ENCODE results near the gene ARHGEF9.

ARHGEF9 gene

GRCh38 chrX:63686878-63687714 lies 97.9 kb downstream of the ARHGEF9 start:
- no peaks in the 10 kb centered on the region for H3K4me1 ChIP-seq (ENCODE audit: low read length)
- H2AFZ ChIP-seq (ENCODE audit: low read depth, low read length), result no peak overlapping the region
- no peaks in the 10 kb centered on the region for H4K20me1 ChIP-seq (ENCODE audit: insufficient read depth, low read length)
- H3K9ac ChIP-seq (ENCODE audit: low read length), result no peak overlapping the region
- H3K4me2 ChIP-seq (ENCODE audit: low read length), result no peak overlapping the region
- TF ChIP-seq CTCF (IDR thresholded peaks at IDR 0.05; ENCODE audit: low read depth, low read length) (peak; percentile 58), EZH2phosphoT487 (IDR thresholded peaks at IDR 0.05; ENCODE audit: low read depth) (no peak)
- H3K4me3 ChIP-seq (ENCODE audit: low read length), result no peak overlapping the region
- no peaks in the 10 kb centered on the region for H3K79me2 ChIP-seq (ENCODE audit: low read length)
- no peaks in the 10 kb centered on the region for H3K27me3 ChIP-seq (ENCODE audit: low read depth, low read length)
- H3K9me3 ChIP-seq (ENCODE audit: insufficient read depth, low read length), result no peaks in the 10 kb centered on the region
- H3K36me3 ChIP-seq (replicated peaks; ENCODE audit: low read depth, low read length), result no peaks in the 10 kb centered on the region
- H3K27ac ChIP-seq (ENCODE audit: low read length), result no peak overlapping the region

- TF ChIP-seq CTCF (IDR thresholded peaks at IDR 0.05; ENCODE audit: low read depth, low read length), result no peak
- TF ChIP-seq EZH2phosphoT487 (IDR thresholded peaks at IDR 0.05; ENCODE audit: low read depth), result no peak
- no peak overlapping the region for H3K27ac ChIP-seq (ENCODE audit: low read length)
- H3K4me1 ChIP-seq (ENCODE audit: low read length), result no peaks in the 10 kb centered on the region
- H3K36me3 ChIP-seq (replicated peaks; ENCODE audit: low read depth, low read length), result no peaks in the 10 kb centered on the region
- H3K4me2 ChIP-seq (ENCODE audit: low read length), result no peak overlapping the region
- no peaks in the 10 kb centered on the region for H3K79me2 ChIP-seq (ENCODE audit: low read length)
- H3K27me3 ChIP-seq (ENCODE audit: low read depth, low read length), result no peaks in the 10 kb centered on the region
- no peaks in the 10 kb centered on the region for H3K9me3 ChIP-seq (ENCODE audit: insufficient read depth, low read length)
- no peak overlapping the region for H3K4me3 ChIP-seq (ENCODE audit: low read length)
- H3K9ac ChIP-seq (ENCODE audit: low read length), result no peak overlapping the region
- H2AFZ ChIP-seq (ENCODE audit: low read depth, low read length), result no peak overlapping the region
- no peaks in the 10 kb centered on the region for H4K20me1 ChIP-seq (ENCODE audit: insufficient read depth, low read length)
Observed at GRCh38 chrX:63680423-63680822, 104.6 kb downstream of the ARHGEF9 start.

GRCh38 chrX:63679432-63679831 lies 105.6 kb downstream of the ARHGEF9 start:
- H3K4me3 ChIP-seq (ENCODE audit: low read length), result no peak overlapping the region
- no peak overlapping the region for H3K27ac ChIP-seq (ENCODE audit: low read length)
- no peaks in the 10 kb centered on the region for H3K36me3 ChIP-seq (replicated peaks; ENCODE audit: low read depth, low read length)
- H3K79me2 ChIP-seq (ENCODE audit: low read length), result no peaks in the 10 kb centered on the region
- TF ChIP-seq CTCF (IDR thresholded peaks at IDR 0.05; ENCODE audit: low read depth, low read length) (no peak), EZH2phosphoT487 (IDR thresholded peaks at IDR 0.05; ENCODE audit: low read depth) (no peak)
- no peaks in the 10 kb centered on the region for H3K27me3 ChIP-seq (ENCODE audit: low read depth, low read length)
- H3K9me3 ChIP-seq (ENCODE audit: insufficient read depth, low read length), result no peaks in the 10 kb centered on the region
- H3K9ac ChIP-seq (ENCODE audit: low read length), result no peak overlapping the region
- no peak overlapping the region for H2AFZ ChIP-seq (ENCODE audit: low read depth, low read length)
- no peak overlapping the region for H3K4me2 ChIP-seq (ENCODE audit: low read length)
- no peaks in the 10 kb centered on the region for H3K4me1 ChIP-seq (ENCODE audit: low read length)
- H4K20me1 ChIP-seq (ENCODE audit: insufficient read depth, low read length), result no peaks in the 10 kb centered on the region

- H2AFZ ChIP-seq (ENCODE audit: low read depth, low read length), result no peak overlapping the region
- no peak overlapping the region for H3K27ac ChIP-seq (ENCODE audit: low read length)
- no peaks in the 10 kb centered on the region for H3K9me3 ChIP-seq (ENCODE audit: insufficient read depth, low read length)
- no peak overlapping the region for H3K4me3 ChIP-seq (ENCODE audit: low read length)
- H3K9ac ChIP-seq (ENCODE audit: low read length), result no peak overlapping the region
- peaks cover 6% of the 10 kb centered on the region for H3K36me3 ChIP-seq (replicated peaks; ENCODE audit: low read depth, low read length)
- no peak for TF ChIP-seq CTCF (IDR thresholded peaks at IDR 0.05; ENCODE audit: low read depth, low read length)
- TF ChIP-seq EZH2phosphoT487 (IDR thresholded peaks at IDR 0.05; ENCODE audit: low read depth), result no peak
- H3K4me1 ChIP-seq (ENCODE audit: low read length), result no peaks in the 10 kb centered on the region
- no peak overlapping the region for H3K4me2 ChIP-seq (ENCODE audit: low read length)
- H4K20me1 ChIP-seq (ENCODE audit: insufficient read depth, low read length), result no peaks in the 10 kb centered on the region
- no peaks in the 10 kb centered on the region for H3K79me2 ChIP-seq (ENCODE audit: low read length)
- H3K27me3 ChIP-seq (ENCODE audit: low read depth, low read length), result no peaks in the 10 kb centered on the region
Observed at GRCh38 chrX:63675716-63676115, 109.3 kb downstream of the ARHGEF9 start.
